Stimulated activated CD8-positive, alpha-beta memory T cell treated with anti-CD3 and anti-CD28 coated beads, Interleukin-4, amount 100 ng/mL, for 4 hours (primary cell): ENCODE results near the gene CLVS2.

Experiments used
- DNase-seq, 2 donors: peaks; one replicate each; pipeline ENCODE4 v3.0.0-alpha.2; 2020; ENCODE audit warnings: low read depth in 2 of 2, low spot score in 1 of 2

CLVS2 gene

GRCh38 chr6:122995921-122996793, at the start of gene CLVS2:
CLVS2 (plus strand) TSS chr6:122996235; CDS start chr6:122997778, 1,543 bp downstream.
- DNase-seq = no peak

GRCh38 chr6:122947355-122947754, 48.7 kb upstream of the CLVS2 start:
- DNase-seq = no peak

GRCh38 chr6:122953766-122954165, 42.3 kb upstream of the CLVS2 start:
- DNase-seq = no peak

- DNase-seq = no peak
These were observed 39.7 kb upstream of the CLVS2 start for GRCh38 chr6:122956376-122956775.

GRCh38 chr6:122962000-122962624, 33.9 kb upstream of the CLVS2 start:
- DNase-seq = no peak

GRCh38 chr6:122969999-122970533, 26.0 kb upstream of the CLVS2 start:
- DNase-seq = no peak

- DNase-seq = no peak
These were observed 18.9 kb upstream of the CLVS2 start for GRCh38 chr6:122977180-122977579.

- no peak for DNase-seq
These were observed 11.6 kb upstream of the CLVS2 start for GRCh38 chr6:122984393-122984792.

- DNase-seq = no peak
These were observed 1.8 kb upstream of the CLVS2 start for GRCh38 chr6:122994256-122994655.

- no peak for DNase-seq
These were observed 915 bp downstream of the CLVS2 start for GRCh38 chr6:122996794-122997505.

- no peak for DNase-seq
These were observed 1.6 kb downstream of the CLVS2 start for GRCh38 chr6:122997541-122998150.

- DNase-seq = no peak
These were observed 2.5 kb downstream of the CLVS2 start for GRCh38 chr6:122998403-122998975.

- no peak for DNase-seq
These were observed 4.3 kb downstream of the CLVS2 start for GRCh38 chr6:123000244-123000770.

- no peak for DNase-seq
These were observed 5.5 kb downstream of the CLVS2 start for GRCh38 chr6:123001540-123001939.

- DNase-seq = no peak
These were observed 11.8 kb downstream of the CLVS2 start for GRCh38 chr6:123007885-123008284.

- no peak for DNase-seq
These were observed 13.0 kb downstream of the CLVS2 start for GRCh38 chr6:123009059-123009458.

- no peak for DNase-seq
These were observed 18.8 kb downstream of the CLVS2 start for GRCh38 chr6:123014835-123015234.

- DNase-seq = no peak
These were observed 20.5 kb downstream of the CLVS2 start for GRCh38 chr6:123016431-123017103.

- no peak for DNase-seq
These were observed 21.2 kb downstream of the CLVS2 start for GRCh38 chr6:123017104-123017682.

GRCh38 chr6:123022975-123023374, 26.9 kb downstream of the CLVS2 start:
- no peak for DNase-seq
